Umbilical cord (tissue), 2 donors: ENCODE results near the gene PRSS22. TPM values are rescaled to one million over a fixed set of nuclear protein-coding genes. Genes with fewer than 3 reads are reported as not detected.

Source experiments
- DNase-seq: peaks from one replicate; pipeline ENCODE4 v3.0.0-alpha.2; 2015; ENCODE audit warnings: low spot score
- total RNA-seq: library from RNA; depleted of rRNA; stranded (reverse); fragments of >200 nt; gene quantifications from one replicate; pipeline ENCODE4 v1.2.3, GENCODE V29; 2014; ENCODE audit warnings: low replicate concordance; ENCODE audit not compliant: insufficient read depth

Gene PRSS22
- total RNA-seq, 1 donor from 2014 or later: 3.1 TPM

DNA sequence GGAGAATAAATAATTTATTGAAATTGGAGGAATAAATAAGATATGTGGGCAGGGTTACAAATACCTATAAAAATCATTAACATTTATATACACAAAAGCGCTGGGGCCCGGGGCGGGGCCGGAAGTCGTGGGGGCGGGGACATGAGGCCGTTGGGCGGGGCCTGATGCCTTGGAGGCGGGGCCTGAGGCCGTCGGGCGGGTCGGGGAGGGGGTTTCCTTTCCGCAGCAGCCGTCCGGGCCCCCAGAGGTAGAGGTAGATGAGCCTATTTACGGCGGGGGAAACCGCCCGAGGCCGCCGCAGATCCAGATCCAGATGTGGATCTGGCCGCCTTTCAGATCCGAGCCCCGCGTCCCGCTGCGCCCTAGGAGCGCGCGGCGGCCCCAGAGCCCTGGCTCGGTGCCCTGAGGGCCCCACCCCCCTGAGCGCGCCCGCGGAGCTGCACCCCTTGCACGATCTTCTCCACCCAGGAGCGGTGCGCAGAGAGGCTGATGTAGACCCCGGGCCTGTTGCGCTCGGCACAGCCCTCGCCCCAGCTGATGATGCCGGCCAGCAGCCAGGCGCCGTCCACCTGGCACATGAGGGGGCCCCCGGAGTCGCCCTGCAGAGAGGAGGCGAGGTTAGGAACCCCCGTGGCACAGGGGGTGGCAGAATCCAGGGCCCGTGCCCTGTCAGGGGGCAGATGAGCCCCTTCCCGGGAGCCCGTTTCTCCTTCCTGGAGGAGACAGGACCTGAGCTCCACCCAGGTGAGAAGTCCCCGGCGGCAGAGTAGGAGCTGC, 5.1 kb downstream of the PRSS22 start:
- DNase-seq: no peak

- DNase-seq: no peak
These were observed 5.8 kb downstream of the PRSS22 start for GRCh38 chr16:2852003-2852730.

- DNase-seq: no peak
These were observed 8.8 kb downstream of the PRSS22 start for GRCh38 chr16:2848933-2849725.

GRCh38 chr16:2846511-2847310, 11.3 kb downstream of the PRSS22 start:
- no peak for DNase-seq

GRCh38 chr16:2845116-2845515, 12.9 kb downstream of the PRSS22 start:
- no peak for DNase-seq

GRCh38 chr16:2843526-2843925, 14.4 kb downstream of the PRSS22 start:
- no peak for DNase-seq

- DNase-seq: no peak
These were observed 15.5 kb downstream of the PRSS22 start for GRCh38 chr16:2842340-2843000.

DNA sequence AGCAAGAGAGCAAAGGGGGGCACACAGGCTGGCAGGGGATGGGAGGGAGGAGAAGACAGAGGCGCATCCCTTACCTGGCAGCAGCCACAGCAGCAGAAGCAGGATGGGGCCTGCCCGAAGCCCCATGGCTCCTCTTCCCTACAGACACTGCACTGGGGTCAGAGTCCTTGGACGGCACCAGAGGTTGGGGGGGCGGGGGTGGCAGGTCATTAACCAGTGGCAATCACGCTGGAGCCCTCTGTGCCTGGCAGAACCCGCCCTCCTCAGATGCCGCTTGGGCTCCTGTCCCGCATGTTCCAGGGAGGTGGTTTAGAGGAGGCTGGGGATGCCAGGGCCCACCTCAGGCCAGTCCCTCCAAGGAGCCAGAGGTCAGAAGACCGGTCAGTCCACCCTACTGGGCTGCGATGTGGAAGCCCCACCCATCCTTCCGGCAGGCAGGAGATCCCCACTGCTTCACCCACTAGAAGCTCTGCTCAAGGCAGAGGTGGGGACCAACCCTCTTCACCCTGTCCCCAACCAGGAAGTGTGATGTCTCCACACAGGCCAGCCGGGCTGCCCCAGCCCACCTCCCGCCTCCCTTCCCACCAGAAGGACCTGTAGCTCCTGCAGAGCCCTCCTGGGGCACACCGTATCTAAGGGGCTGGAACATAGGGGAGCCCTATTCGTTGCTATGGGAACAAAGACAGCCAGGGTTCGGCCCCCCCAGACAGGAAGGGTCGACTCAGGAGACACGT, 16.2 kb downstream of the PRSS22 start:
- no peak for DNase-seq

DNA sequence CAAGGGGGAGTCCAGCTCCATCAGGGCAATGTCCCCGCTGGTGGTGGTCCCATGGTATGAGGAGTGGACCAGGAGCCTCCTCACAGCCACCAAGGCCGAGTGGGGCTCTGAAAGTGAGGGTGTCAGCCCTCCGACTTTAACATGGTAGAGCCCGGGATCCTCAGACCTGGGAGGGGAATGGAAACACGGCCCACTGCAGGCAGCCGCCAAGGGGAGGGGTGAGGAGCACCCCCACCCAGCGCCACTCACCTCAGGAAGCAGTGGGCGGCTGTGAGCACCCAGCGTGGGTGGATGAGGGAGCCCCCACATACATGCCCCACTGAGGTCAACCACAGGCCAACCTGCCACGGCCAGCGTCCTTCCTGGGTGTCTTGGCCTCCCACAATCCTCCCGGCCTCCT, 17.1 kb downstream of the PRSS22 start:
- DNase-seq: no peak

DNA sequence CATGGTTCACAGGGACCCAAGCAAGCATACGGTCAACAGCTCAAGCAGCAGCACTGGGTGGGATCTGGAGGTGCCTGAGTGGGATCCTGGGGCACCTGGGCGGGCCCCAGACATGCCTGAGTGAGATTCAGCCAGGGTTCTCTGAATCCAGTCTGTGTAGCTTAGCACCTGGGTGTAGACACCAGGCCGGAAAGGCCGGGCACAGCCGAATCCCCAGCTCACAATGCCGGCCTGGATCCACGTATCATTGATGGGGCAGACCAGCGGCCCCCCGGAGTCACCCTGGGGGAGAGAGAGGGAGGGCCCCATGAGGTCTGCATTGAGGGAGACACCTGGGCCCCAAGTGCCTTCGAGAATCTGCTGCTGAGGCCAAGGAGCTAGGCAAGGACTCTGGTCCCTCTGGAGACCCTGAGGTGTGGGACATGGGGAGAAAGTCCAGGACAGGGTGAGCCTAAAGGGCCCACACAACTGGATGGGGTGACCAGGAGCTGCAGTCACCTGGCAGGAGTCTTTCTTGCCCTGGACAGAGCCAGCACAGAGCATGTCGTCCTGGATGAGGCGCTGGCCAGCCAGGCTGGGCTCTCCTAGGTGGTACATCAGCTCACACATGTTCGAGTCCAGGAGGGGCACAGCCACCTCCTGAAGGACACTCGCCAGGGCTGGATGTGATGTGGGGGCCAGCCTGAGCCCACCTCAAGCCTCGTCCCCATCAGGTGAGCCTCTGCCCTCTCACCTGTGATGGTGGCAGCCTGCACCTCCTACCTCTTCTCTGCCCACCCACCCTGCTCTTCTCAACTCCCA, 18.1 kb downstream of the PRSS22 start:
- no peak for DNase-seq

DNA sequence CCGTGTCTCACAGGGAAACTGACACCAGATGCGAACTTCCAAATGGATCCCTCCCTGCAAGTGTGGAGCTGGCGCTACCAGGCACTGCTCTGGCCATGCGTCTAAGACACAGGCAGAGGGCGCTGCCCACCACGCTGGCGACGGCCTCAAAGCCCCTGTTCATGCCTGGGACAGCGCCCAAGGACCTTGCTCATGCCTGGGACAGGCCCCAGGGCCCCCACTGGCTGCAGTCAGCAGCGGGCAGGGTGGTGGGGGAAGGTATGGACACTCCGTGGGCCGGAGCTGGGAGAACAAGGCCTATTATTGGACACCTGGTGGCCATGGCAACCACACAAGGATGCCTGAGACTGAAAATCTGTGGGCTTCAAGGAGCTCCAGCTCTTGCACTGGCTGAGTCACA, 19.0 kb downstream of the PRSS22 start:
- DNase-seq: peak; percentile 55

- DNase-seq: no peak
These were observed 21.1 kb downstream of the PRSS22 start for GRCh38 chr16:2836646-2837508.

DNA sequence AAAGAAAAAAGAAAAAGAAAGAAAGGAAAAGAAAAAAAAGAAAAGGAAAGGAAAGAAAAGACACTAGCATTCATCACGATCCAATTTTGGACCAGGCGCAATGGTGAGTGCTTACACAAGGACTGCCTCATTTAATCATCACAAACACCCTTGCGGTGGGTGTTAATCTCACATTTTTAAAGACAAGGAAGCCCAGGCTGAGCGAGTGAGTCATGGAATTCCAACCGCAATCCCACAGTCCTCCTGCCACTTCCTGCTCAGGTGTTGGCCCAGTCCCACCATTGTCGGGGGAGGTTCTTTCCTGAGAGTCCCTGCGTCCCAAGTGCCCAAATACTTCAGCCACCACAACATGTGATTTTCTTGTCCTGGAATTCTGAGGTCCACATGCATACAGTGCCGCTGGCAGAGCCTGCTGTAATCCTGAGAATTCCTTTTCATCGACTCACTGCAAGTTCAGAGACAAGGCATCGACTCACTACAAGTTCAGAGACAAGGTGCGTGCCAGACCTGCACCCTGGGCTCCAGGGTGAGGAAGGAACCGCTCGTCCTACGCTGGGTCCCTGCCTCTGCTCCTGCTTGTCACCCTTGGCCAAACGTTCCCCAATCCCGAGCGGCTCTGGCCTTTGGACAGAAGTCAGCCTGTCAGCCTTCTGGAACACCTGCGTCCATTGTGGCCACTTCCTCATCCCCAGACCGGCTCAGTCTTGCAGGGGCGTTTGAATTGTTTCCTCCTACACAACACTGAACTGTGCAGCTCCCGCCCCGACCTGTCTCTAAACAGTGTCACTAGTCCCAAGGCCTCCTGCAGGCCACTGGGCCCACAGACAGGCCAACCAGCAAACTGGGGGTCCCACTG, 22.1 kb downstream of the PRSS22 start:
- DNase-seq: peak; percentile 23

GRCh38 chr16:2834968-2835367, 23.0 kb downstream of the PRSS22 start:
- no peak for DNase-seq

DNA sequence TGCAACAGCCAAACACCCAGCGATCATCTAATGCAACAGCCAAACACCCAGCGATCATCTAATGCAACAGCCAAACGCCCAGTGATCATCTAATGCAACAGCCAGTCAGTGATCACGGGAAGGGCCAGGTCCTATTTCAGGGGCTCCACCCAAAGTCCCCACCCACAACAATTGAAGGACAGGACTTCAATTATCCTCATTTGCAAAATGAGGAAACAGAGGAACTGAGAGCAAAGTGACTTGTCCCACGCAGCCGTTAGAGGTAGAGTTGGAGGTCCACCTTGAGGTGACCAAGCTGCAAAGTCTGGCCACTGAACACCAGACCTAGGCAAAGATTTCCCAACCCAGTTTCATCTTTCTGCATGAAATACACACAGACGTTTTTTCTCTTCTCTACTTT, 24.2 kb downstream of the PRSS22 start:
- no peak for DNase-seq

DNA sequence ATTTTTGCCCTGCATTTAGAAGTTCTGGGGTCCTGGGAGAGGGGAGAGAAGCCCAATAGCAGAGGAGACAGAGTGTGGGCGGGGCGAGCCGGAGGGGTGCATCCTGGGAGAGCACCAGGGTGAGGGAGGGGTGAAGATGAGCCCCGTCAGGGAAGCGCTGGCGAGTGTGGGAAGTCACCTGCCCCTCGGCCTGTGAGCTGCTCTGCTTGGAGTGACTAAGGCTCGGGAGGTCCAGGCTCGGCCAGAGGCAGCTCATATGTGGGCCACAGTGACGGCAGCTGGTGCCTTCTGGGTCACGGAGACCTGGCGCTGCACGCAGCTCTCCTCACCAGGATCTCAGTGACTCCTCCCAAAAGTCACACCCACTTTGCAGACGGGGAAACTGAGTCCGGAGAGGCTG, 26.8 kb downstream of the PRSS22 start:
- no peak for DNase-seq

GRCh38 chr16:2830355-2830695, 27.6 kb downstream of the PRSS22 start:
- no peak for DNase-seq
